Large intestine (tissue), 3 donors: Measurements from ENCODE around the gene LRRC46. TPM values are rescaled to one million over a fixed set of nuclear protein-coding genes. Genes with fewer than 3 reads are reported as not detected.

Experiments used
- DNase-seq, 2 donors: peaks; one replicate each; pipeline versions ENCODE4 v3.0.0 to v3.0.0-alpha.2; 2013
- H3K27ac ChIP-seq: one replicate; pipeline ENCODE4 v1.5.1; 2013; ENCODE audit warnings: low read length
- H3K27me3 ChIP-seq: 2 replicates; pipeline ENCODE4 v1.6.1; 2013; ENCODE audit warnings: low read length; ENCODE audit not compliant: control insufficient read depth, insufficient read depth
- H3K36me3 ChIP-seq: 2 replicates; pipeline ENCODE4 v1.6.1; 2013; ENCODE audit warnings: low read length; ENCODE audit not compliant: control insufficient read depth, insufficient read depth
- H3K4me1 ChIP-seq: one replicate; pipeline ENCODE4 v1.6.1; 2013; ENCODE audit warnings: low read length; ENCODE audit not compliant: control insufficient read depth, insufficient read depth
- H3K4me3 ChIP-seq: one replicate; pipeline ENCODE4 v1.5.1; 2013; ENCODE audit warnings: low read length
- H3K9me3 ChIP-seq: one replicate; pipeline ENCODE4 v1.6.1; 2013; ENCODE audit warnings: mild to moderate bottlenecking, low read depth, low read length, moderate library complexity; ENCODE audit not compliant: control insufficient read depth
- WGBS: methylation state at CpG from one replicate; pipeline ENCODE4 v1.1.5; 2013; ENCODE audit warnings: low lambda C conversion rate; ENCODE audit not compliant: insufficient coverage; 5-methylcytosine and 5-hydroxymethylcytosine counted together
- polyA plus RNA-seq: library from polyadenylated mRNA; unstranded; fragments of 120-200 nt; gene quantifications from one replicate; pipeline ENCODE4 v1.2.1, GENCODE V29; 2013

The LRRC46 gene
- polyA plus RNA-seq, 1 donor = 1.5 TPM

GRCh38 chr17:47878203-47879027, 46.9 kb downstream of the LRRC46 start:
- peaks cover 51% of the 10 kb centered on the region for H3K4me1 ChIP-seq
- WGBS = no CpG with 5 or more reads among the region's 10 CpGs
- H3K36me3 ChIP-seq = no peaks in the 10 kb centered on the region
- H3K4me3 ChIP-seq = no peak overlapping the region
- no peak overlapping the region for H3K27ac ChIP-seq
- H3K27me3 ChIP-seq = peaks cover 2% of the 10 kb centered on the region
- DNase-seq = no peak
- no peaks in the 10 kb centered on the region for H3K9me3 ChIP-seq

GRCh38 chr17:47879028-47879585, 47.6 kb downstream of the LRRC46 start:
- Histone ChIP-seq H3K4me3 (no peak overlapping the region), H3K27me3 (peaks cover 2% of the 10 kb centered on the region), H3K9me3 (no peaks in the 10 kb centered on the region), H3K36me3 (no peaks in the 10 kb centered on the region), H3K27ac (no peak overlapping the region), H3K4me1 (peaks cover 58% of the 10 kb centered on the region)
- DNase-seq = no peak
- WGBS = no CpG with 5 or more reads among the region's 2 CpGs

- H3K36me3 ChIP-seq = no peaks in the 10 kb centered on the region
- WGBS = 100% methylated on average over 2 of the region's 8 CpGs
- H3K9me3 ChIP-seq = no peaks in the 10 kb centered on the region
- DNase-seq = no peak
- no peak overlapping the region for H3K4me3 ChIP-seq
- peaks cover 2% of the 10 kb centered on the region for H3K27me3 ChIP-seq
- peaks cover 66% of the 10 kb centered on the region for H3K4me1 ChIP-seq
- no peak overlapping the region for H3K27ac ChIP-seq
Observed at GRCh38 chr17:47879776-47880454, 48.4 kb downstream of the LRRC46 start.

DNA sequence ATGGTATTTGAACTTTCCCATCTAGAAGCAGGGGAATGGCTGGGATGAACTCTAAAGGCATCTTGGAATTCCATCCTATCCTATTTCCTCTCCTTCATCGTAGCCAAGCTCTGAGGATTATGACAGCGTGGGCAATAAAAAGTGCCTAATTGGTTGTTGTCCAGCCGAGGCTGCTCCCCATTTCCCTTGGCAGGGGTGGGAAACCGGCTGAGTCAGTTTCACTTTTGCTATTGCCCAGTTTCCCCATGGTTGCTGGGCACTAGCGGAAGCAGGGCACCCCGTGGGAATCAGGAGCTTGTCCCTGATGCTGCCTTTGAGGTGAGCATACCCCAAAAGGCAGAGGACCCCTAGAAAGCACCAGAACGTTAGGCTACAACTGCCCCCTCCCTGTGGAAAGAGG, 50.8 kb downstream of the LRRC46 start:
- Histone ChIP-seq H3K4me3 (no peak overlapping the region), H3K36me3 (no peaks in the 10 kb centered on the region), H3K27ac (peak overlapping the region; percentile 34), H3K9me3 (no peaks in the 10 kb centered on the region), H3K4me1 (peaks cover 83% of the 10 kb centered on the region), H3K27me3 (peaks cover 2% of the 10 kb centered on the region)
- WGBS = no CpG with 5 or more reads among the region's 7 CpGs
- peak; percentile 37 to 76 for DNase-seq

DNA sequence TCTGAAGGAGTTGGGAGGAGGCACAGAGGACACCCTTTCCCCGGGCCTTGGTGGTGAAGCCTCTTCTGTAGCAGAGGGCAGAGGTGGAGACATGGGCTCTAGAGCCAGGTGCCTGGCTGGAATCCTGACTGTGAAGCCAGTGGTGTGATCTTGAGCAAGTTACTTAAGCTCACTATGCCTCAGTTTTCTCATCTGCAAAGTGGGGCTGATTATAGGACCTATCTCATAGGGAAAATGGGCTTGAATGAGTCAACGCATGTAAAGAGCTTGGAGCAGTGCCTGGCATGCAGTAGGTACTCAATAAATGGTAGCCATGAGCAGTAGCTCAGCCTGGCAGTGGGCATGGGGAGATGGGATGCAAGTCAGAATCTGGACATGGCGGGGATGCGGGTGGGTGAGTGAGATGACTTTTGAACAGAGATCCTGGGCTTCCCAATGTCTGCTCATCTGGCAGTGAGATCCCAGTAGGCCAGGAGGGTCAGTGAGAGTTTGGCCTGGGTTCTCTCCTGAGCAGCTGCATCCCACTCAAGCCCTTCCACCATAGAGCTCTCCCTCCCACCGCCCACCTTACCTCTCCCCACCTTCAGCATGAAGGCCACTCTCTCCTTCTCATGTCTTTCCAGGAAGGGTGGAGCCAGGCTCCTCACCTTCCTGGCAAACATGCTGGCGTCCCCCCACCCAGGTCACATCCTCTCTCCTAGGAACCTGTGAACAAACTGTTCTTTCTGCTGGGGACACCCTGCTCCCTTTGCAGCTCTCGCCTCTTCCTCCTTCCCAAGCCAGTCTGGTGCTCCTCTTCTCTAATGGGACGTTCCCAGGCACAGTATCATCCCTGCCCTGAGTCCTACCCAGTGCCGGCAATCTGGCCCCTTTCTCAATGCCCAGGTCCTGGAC, 51.5 kb downstream of the LRRC46 start:
- WGBS = no CpG with 5 or more reads among the region's 9 CpGs
- Histone ChIP-seq H3K36me3 (no peaks in the 10 kb centered on the region), H3K9me3 (no peaks in the 10 kb centered on the region), H3K4me1 (peaks cover 76% of the 10 kb centered on the region), H3K27ac (peak overlapping the region; percentile 73), H3K4me3 (no peak overlapping the region), H3K27me3 (peaks cover 2% of the 10 kb centered on the region)
- DNase-seq = no peak

DNA sequence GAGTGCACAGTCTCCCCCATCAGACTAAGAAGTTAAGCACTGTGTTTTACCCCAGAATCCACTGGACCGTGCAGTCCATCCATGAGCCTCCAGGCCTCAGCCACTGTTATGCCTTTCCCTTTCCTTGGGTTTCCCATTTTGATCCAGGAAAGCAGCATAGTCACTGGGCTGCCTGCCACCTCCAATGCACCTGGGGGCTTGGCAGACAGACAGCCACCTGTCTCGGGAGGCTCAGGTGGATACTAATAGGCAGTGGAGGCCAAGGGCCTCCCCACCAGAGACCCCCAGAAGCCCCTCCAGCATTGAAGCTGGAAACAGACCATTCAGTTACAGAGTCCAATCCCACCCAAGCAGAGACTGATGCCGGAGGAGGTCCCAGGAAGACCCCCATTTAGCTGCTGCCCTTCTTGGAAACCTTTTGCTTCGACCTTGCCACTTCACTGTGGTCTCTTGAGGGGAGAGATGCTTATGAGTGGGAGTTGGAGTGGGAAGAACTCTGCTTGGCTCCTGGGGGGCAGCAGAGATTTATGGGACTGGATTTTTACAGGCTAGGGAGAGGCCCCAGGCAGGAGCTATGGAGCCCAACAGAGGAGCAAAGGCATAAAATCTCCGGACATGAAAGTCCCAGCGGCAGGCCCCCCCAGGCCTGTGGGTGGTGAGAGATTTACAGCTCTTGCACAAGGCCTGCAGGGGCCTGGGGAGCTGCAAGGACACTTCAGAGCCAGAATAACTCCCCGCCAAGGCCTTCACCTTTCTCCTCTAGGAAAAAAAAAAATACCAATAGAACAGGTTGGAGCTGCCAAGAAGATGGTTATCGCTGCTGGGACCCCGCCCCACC, 52.3 kb downstream of the LRRC46 start:
- WGBS = no CpG with 5 or more reads among the region's 9 CpGs
- Histone ChIP-seq H3K4me3 (no peak overlapping the region), H3K9me3 (no peaks in the 10 kb centered on the region), H3K36me3 (no peaks in the 10 kb centered on the region), H3K27ac (peak overlapping the region; percentile 73), H3K27me3 (no peaks in the 10 kb centered on the region), H3K4me1 (peaks cover 67% of the 10 kb centered on the region)
- peak; percentile 72 to 89 for DNase-seq

DNA sequence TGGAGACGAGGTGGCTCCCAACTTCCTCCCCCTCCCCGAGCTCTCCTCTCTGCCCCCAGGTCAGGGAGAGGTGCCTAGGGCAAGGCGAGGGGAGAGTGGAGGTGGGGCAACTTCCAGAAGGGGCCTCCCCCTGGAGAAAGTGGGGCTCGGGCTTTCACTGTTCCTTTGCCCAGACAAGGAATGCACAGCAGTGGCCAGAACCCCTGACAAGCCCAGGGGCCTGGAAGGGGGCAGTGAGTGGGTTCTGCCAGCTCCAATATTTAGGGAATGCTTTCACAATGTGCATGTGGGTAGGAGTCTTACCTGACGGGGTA, 52.9 kb downstream of the LRRC46 start:
- Histone ChIP-seq H3K27ac (peak overlapping the region; percentile 73), H3K27me3 (no peaks in the 10 kb centered on the region), H3K4me1 (peaks cover 63% of the 10 kb centered on the region), H3K9me3 (no peaks in the 10 kb centered on the region), H3K36me3 (no peaks in the 10 kb centered on the region), H3K4me3 (no peak overlapping the region)
- whole genome bisulfite sequencing = no CpG with 5 or more reads among the region's 5 CpGs
- DNase-seq = no peak

- Histone ChIP-seq H3K27me3 (no peaks in the 10 kb centered on the region), H3K4me1 (peaks cover 62% of the 10 kb centered on the region), H3K9me3 (no peaks in the 10 kb centered on the region), H3K27ac (peak overlapping the region; percentile 73), H3K36me3 (no peaks in the 10 kb centered on the region), H3K4me3 (no peak overlapping the region)
- peak; percentile 66 to 87 for DNase-seq
- no CpG with 5 or more reads among the region's 11 CpGs for WGBS
Observed at GRCh38 chr17:47884905-47885730, 53.6 kb downstream of the LRRC46 start.
